Calu3 (cell line): ENCODE data around the gene IGFBP1. TPM values are rescaled to one million over a fixed set of nuclear protein-coding genes. Genes with fewer than 3 reads are reported as not detected.

Experiments
- BruUV-seq: library from RNA; stranded (reverse); fragments of 400-500 nt; replicated peaks from 2 replicates; lab custom pipeline; 2021; lab: Mats Ljungman, UMichigan
- CTCF ChIA-PET: fragments of 300-600 bp; sonication (Branson Sonifier 250); formaldehyde crosslinking; loops from one replicate; lab custom pipeline; 2022; ENCODE audit warnings: antibody characterized with exemption; lab: Charles Lee
- DNase-seq: peaks from one replicate; pipeline ENCODE4 v3.0.0; 2022
- H3K27ac Mint-ChIP-seq: one replicate; pipeline ENCODE4 v1.8.0; 2022; ENCODE audit warnings: mixed read lengths; ENCODE audit not compliant: unreplicated experiment
- H3K27me3 Mint-ChIP-seq: one replicate; pipeline ENCODE4 v1.8.0; 2022; ENCODE audit warnings: mixed read lengths; ENCODE audit not compliant: unreplicated experiment
- H3K36me3 Mint-ChIP-seq: one replicate; pipeline ENCODE4 v1.8.0; 2022; ENCODE audit warnings: mild to moderate bottlenecking, moderate library complexity, mixed read lengths; ENCODE audit not compliant: insufficient read depth, unreplicated experiment
- H3K4me1 Mint-ChIP-seq: one replicate; pipeline ENCODE4 v1.8.0; 2022; ENCODE audit warnings: mild to moderate bottlenecking, low read depth, mixed read lengths; ENCODE audit not compliant: unreplicated experiment
- H3K4me3 Mint-ChIP-seq: one replicate; pipeline ENCODE4 v1.8.0; 2022; ENCODE audit warnings: mild to moderate bottlenecking, low read depth, moderate library complexity, mixed read lengths; ENCODE audit not compliant: unreplicated experiment
- H3K9me3 Mint-ChIP-seq: one replicate; pipeline ENCODE4 v1.8.0; 2022; ENCODE audit warnings: low read depth, mixed read lengths; ENCODE audit not compliant: unreplicated experiment
- intact Hi-C: fragments of 100-400 bp; cut with micrococcal nuclease; formaldehyde crosslinking; loops from one replicate; pipeline ENCODE4 v1.10.0; 2022; ENCODE audit not compliant: unreplicated experiment
- total RNA-seq: library from RNA; stranded (reverse); gene quantifications from 2 replicates; pipeline ENCODE4 v1.2.3, GENCODE V29; 2022
- TF ChIP-seq, protein P1 (sequence below): fragments of 200-600 bp; IDR thresholded peaks from one replicate; pipeline ENCODE4 v1.8.0; 2022; ENCODE audit warnings: antibody characterized with exemption; ENCODE audit not compliant: unreplicated experiment

Gene IGFBP1
- total RNA-seq, 1 experiment from 2014 or later: 6.1 TPM

- H3K27me3 Mint-ChIP-seq: no peaks in the 10 kb centered on the region
- TF ChIP-seq, protein P1, sequence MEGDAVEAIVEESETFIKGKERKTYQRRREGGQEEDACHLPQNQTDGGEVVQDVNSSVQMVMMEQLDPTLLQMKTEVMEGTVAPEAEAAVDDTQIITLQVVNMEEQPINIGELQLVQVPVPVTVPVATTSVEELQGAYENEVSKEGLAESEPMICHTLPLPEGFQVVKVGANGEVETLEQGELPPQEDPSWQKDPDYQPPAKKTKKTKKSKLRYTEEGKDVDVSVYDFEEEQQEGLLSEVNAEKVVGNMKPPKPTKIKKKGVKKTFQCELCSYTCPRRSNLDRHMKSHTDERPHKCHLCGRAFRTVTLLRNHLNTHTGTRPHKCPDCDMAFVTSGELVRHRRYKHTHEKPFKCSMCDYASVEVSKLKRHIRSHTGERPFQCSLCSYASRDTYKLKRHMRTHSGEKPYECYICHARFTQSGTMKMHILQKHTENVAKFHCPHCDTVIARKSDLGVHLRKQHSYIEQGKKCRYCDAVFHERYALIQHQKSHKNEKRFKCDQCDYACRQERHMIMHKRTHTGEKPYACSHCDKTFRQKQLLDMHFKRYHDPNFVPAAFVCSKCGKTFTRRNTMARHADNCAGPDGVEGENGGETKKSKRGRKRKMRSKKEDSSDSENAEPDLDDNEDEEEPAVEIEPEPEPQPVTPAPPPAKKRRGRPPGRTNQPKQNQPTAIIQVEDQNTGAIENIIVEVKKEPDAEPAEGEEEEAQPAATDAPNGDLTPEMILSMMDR: no peak
- no peak for DNase-seq
- BruUV-seq: no TSS peak
- H3K4me3 Mint-ChIP-seq: peak overlapping the region; percentile 99
- H3K4me1 Mint-ChIP-seq: peaks cover 20% of the 10 kb centered on the region
- intact Hi-C loops: loop anchor here (10.0 kb wide), 2 partner anchors 1048 to 1338 kb away; no protein-coding TSS in a partner anchor
- peak overlapping the region; percentile 8 for H3K27ac Mint-ChIP-seq
- H3K36me3 Mint-ChIP-seq: peaks cover 92% of the 10 kb centered on the region
- CTCF ChIA-PET: interaction anchor here (0.6 to 1.9 kb wide), 3 partner anchors 26 to 1170 kb away, joined by 3 to 8 read pairs (median 5); no protein-coding TSS in a partner anchor
- no peaks in the 10 kb centered on the region for H3K9me3 Mint-ChIP-seq
Measured at GRCh38 chr7:45917064-45917463, 28.8 kb downstream of the IGFBP1 start.

- Mint-ChIP-seq H3K27me3 (no peaks in the 10 kb centered on the region), H3K36me3 (peaks cover 94% of the 10 kb centered on the region), H3K9me3 (no peaks in the 10 kb centered on the region), H3K4me3 (peak overlapping the region; percentile 99), H3K27ac (peak overlapping the region; percentile 8), H3K4me1 (peaks cover 26% of the 10 kb centered on the region)
- DNase-seq: peak; percentile 97
- no TSS peak for BruUV-seq
- intact Hi-C loops: loop anchor here (1.0 to 10.0 kb wide), 3 partner anchors 435 to 1337 kb away; no protein-coding TSS in a partner anchor
- TF ChIP-seq, protein P1: peak; percentile 97
- CTCF ChIA-PET: interaction anchor here (0.5 to 2.1 kb wide), 17 partner anchors 15 to 1462 kb away, joined by 3 to 10 read pairs (median 3); partner anchors contain the start of gene IGFBP1
Measured at GRCh38 chr7:45917658-45918057, 29.4 kb downstream of the IGFBP1 start.

DNA sequence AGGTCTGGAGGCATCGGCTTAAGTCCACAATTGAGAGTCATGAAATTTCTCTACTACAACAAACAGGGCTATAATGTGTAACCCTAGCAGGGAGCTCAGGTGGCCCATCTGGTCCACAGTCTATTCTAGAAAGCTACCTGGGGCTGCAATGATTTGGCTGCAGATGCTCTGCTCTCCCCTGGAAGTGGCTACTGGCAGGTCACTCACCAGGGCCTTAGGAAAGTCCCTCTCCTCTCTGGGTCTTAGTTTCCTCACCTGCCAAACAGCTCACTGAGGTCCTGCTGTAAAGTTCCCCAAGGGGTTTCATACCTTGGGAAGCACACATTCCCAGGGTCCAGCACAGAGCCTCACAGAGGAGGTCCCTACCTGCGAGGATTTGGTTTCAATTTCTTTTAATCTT, 30.3 kb downstream of the IGFBP1 start:
- H3K27ac Mint-ChIP-seq: peak overlapping the region; percentile 8

DNA sequence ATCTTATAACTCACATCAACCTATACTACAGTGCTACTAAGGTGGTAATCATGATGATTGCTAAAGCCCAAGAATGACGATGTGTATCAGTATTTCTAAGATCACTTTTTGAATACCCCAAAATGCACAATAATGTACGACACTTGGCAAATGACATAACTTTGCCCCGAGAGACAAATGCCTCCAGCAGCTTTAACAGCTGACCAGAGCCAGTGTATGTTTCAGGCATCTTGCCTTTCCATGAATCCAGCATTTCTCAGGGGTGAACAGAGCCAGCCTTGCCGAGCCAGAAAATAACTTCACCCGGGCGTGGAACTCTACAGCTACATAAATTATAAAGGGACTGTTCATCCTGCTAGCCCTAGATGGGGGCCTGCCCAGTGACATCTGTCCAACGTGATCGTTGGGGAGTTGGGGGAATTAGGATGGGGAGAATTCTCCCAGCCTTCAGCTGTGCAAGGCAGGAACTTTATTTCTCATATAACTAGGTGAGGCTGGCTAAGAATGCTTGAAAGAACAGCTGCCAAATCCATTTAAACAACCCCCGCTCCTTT, 31.0 kb downstream of the IGFBP1 start:
- no peaks in the 10 kb centered on the region for H3K9me3 Mint-ChIP-seq
- TF ChIP-seq, protein P1: no peak
- intact Hi-C loops: loop anchor here (10.0 kb wide), 2 partner anchors 1045 to 1335 kb away; no protein-coding TSS in a partner anchor
- no peaks in the 10 kb centered on the region for H3K27me3 Mint-ChIP-seq
- CTCF ChIA-PET: interaction anchor here (1.1 to 2.1 kb wide), 6 partner anchors 12 to 367 kb away, joined by 3 to 8 read pairs (median 4); partner anchors contain the start of gene IGFBP1
- H3K4me1 Mint-ChIP-seq: peaks cover 43% of the 10 kb centered on the region
- H3K27ac Mint-ChIP-seq: peak overlapping the region; percentile 84
- H3K4me3 Mint-ChIP-seq: peak overlapping the region; percentile 99
- no TSS peak for BruUV-seq
- H3K36me3 Mint-ChIP-seq: peaks cover 88% of the 10 kb centered on the region
- DNase-seq: no peak

More for the DNA sequence above, 30.3 kb downstream of the IGFBP1 start:
- peaks cover 35% of the 10 kb centered on the region for H3K4me1 Mint-ChIP-seq
- no TSS peak for BruUV-seq
- CTCF ChIA-PET: interaction anchor here (0.7 to 2.1 kb wide), 7 partner anchors 12 to 1169 kb away, joined by 3 to 8 read pairs (median 5); partner anchors contain the start of gene IGFBP1
- intact Hi-C loops: loop anchor here (1.0 to 10.0 kb wide), 3 partner anchors 434 to 1336 kb away; no protein-coding TSS in a partner anchor
- no peak for DNase-seq
- no peaks in the 10 kb centered on the region for H3K27me3 Mint-ChIP-seq
- peak overlapping the region; percentile 99 for H3K4me3 Mint-ChIP-seq
- H3K9me3 Mint-ChIP-seq: no peaks in the 10 kb centered on the region
- H3K36me3 Mint-ChIP-seq: peaks cover 92% of the 10 kb centered on the region
- TF ChIP-seq, protein P1: no peak
